K562 (cell line): ENCODE results near the gene DPP3. TPM values are rescaled to one million over a fixed set of nuclear protein-coding genes. Genes with fewer than 3 reads are reported as not detected.

ENCODE experiments used
- ATAC-seq: fragments of 200-7000 bp; cut with Tn5 transposase; 3 replicates; pipeline ENCODE4 v1.9.1; 2020; ENCODE audit warnings: moderate library complexity
- BruUV-seq: library from RNA; stranded (reverse); fragments of 400-500 nt; replicated peaks from 2 replicates; lab custom pipeline; 2021; lab: Mats Ljungman, UMichigan
- CTCF ChIA-PET: fragments of 300-600 bp; formaldehyde crosslinking; extraction: SDS; loops from one replicate; lab custom pipeline; 2021; ENCODE audit warnings: low intra/inter-chr PET ratio; lab: Yijun Ruan, JAX
- POLR2A ChIA-PET: fragments of 300-600, 350-650 bp; sonication (Branson Sonifier 250); formaldehyde crosslinking; extraction: SDS; loops from one replicate; lab custom pipeline; 2021; ENCODE audit warnings: antibody characterized with exemption, inconsistent platforms; lab: Yijun Ruan, JAX
- DNase-seq, 4 experiments: peaks; one replicate each; pipeline versions ENCODE4 v3.0.0 to v3.0.0-alpha.2; 2011 to 2018; ENCODE audit warnings: low spot score in 3 of 4, mixed read lengths in 3 of 4; ENCODE audit errors: extremely low read depth in 1 of 4
- FAIRE-seq: peaks from 2 replicates; lab custom pipeline; 2011; peaks lifted over from hg19 to GRCh38; lab: Jason Lieb, UNC
- H2AFZ ChIP-seq: 2 replicates; pipeline ENCODE4 v1.6.0; 2011; ENCODE audit warnings: low read depth, low read length, control low read depth, inconsistent platforms
- H3K27ac ChIP-seq: fragments of 200-600 bp; 3 replicates; pipeline ENCODE4 v1.8.0; 2011; ENCODE audit warnings: low read depth, mild to moderate bottlenecking, control low read depth, inconsistent platforms, low read length, moderate library complexity, mixed read lengths; ENCODE audit errors: extremely low read depth
- H3K27me3 ChIP-seq, 2 experiments: fragments of 300-600 bp in 1 of 2; 2 replicates in 1 of 2; 3 replicates in 1 of 2; pipeline versions ENCODE4 v1.6.0 to v1.8.0; 2011; ENCODE audit warnings: inconsistent platforms in 2 of 2, low read length in 2 of 2, mild to moderate bottlenecking in 1 of 2, mixed read lengths in 1 of 2, moderate library complexity in 1 of 2; ENCODE audit not compliant: control insufficient read depth in 2 of 2, insufficient read depth in 2 of 2
- H3K36me3 ChIP-seq: fragments of 300-600 bp; 3 replicates; pipeline ENCODE4 v1.8.0; 2011; ENCODE audit warnings: mild to moderate bottlenecking, low read length, inconsistent platforms; ENCODE audit not compliant: control insufficient read depth, insufficient read depth
- H3K4me1 ChIP-seq, 2 experiments: fragments of 200-600 bp in 1 of 2; replicated peaks in 1 of 2; 2 replicates in 1 of 2; 3 replicates in 1 of 2; pipeline versions ENCODE4 v1.5.1 to v1.8.0; 2011; ENCODE audit warnings: inconsistent platforms in 2 of 2, low read length in 2 of 2, mild to moderate bottlenecking in 1 of 2, mixed read lengths in 1 of 2, moderate library complexity in 1 of 2; ENCODE audit not compliant: control insufficient read depth in 2 of 2, insufficient read depth in 2 of 2
- H3K4me2 ChIP-seq: 2 replicates; pipeline ENCODE4 v1.6.1; 2011; ENCODE audit warnings: low read length, control low read depth, inconsistent platforms, mixed read lengths; ENCODE audit not compliant: insufficient read depth
- H3K4me3 ChIP-seq: fragments of 200-600 bp; sonication (generic), shearing (Covaris generic); 2 replicates; pipeline ENCODE4 v1.5.1; 2016; ENCODE audit warnings: control low read depth, inconsistent platforms
- H3K79me2 ChIP-seq: fragments of 200-600 bp; 3 replicates; pipeline ENCODE4 v1.8.0; 2011; ENCODE audit warnings: low read length, inconsistent platforms; ENCODE audit not compliant: control insufficient read depth, insufficient read depth
- H3K9ac ChIP-seq, 2 experiments: 2 replicates each; pipeline versions ENCODE4 v1.6.0 to v1.6.1; 2011; ENCODE audit warnings: low read depth in 2 of 2, low read length in 2 of 2, control low read depth in 1 of 2, inconsistent platforms in 1 of 2, mild to moderate bottlenecking in 1 of 2, mixed read lengths in 1 of 2; ENCODE audit not compliant: insufficient read depth in 1 of 2
- H3K9me1 ChIP-seq: one replicate; pipeline ENCODE4 v1.6.0; 2011; ENCODE audit warnings: inconsistent platforms, mild to moderate bottlenecking, low read length, moderate library complexity; ENCODE audit not compliant: control insufficient read depth, insufficient read depth
- H3K9me3 ChIP-seq: replicated peaks from 2 replicates; pipeline ENCODE4 v1.5.1; 2011; ENCODE audit warnings: low read depth, low read length, inconsistent platforms; ENCODE audit not compliant: control insufficient read depth, insufficient read depth
- H4K20me1 ChIP-seq: replicated peaks from 2 replicates; pipeline ENCODE4 v1.6.1; 2011; ENCODE audit warnings: low read length, inconsistent platforms, mixed read lengths; ENCODE audit not compliant: control insufficient read depth, insufficient read depth
- HDAC1 ChIP-seq, 2 experiments: fragments of 450-650 bp; IDR thresholded peaks; 2 replicates each; pipeline ENCODE4 v1.6.1; 2016 to 2017; ENCODE audit warnings: inconsistent platforms in 1 of 2, mild to moderate bottlenecking in 1 of 2, moderate library complexity in 1 of 2
- NR2C1 ChIP-seq, 2 experiments: fragments of 450-650 bp; IDR thresholded peaks; 2 replicates each; pipeline ENCODE4 v1.6.1; 2017; ENCODE audit warnings: mild to moderate bottlenecking in 2 of 2, antibody characterized with exemption in 1 of 2, inconsistent platforms in 1 of 2, missing compliant biosample characterization in 1 of 2, missing genetic modification characterization in 1 of 2
- XRCC4 ChIP-seq: IDR thresholded peaks from one replicate; pipeline ENCODE4 v1.6.1; 2011; ENCODE audit not compliant: insufficient read depth, insufficient read length; ENCODE audit errors: extremely low read depth
- YBX1 ChIP-seq: fragments of 450-650 bp; IDR thresholded peaks from 2 replicates; pipeline ENCODE4 v1.7.1; 2016; ENCODE audit warnings: mild to moderate bottlenecking
- ZNF239 ChIP-seq: fragments of 250-450 bp; sonication (Bioruptor Pico); IDR thresholded peaks from 2 replicates; pipeline ENCODE4 v1.4.0; 2020; ENCODE audit warnings: mild to moderate bottlenecking
- ZNF696 ChIP-seq: fragments of 250-450 bp; sonication (Bioruptor Pico); conservative IDR thresholded peaks from 2 replicates; pipeline ENCODE4 v1.4.0; 2020; ENCODE audit warnings: mild to moderate bottlenecking, moderate library complexity
- WGBS: fragments of 100-300 bp; shearing (Covaris generic); methylation state at CpG from one replicate; pipeline ENCODE4 v1.1.6; 2016; ENCODE audit warnings: low coverage, mixed read lengths; ENCODE audit not compliant: insufficient coverage; ENCODE audit errors: missing lambda C conversion rate; 5-methylcytosine and 5-hydroxymethylcytosine counted together
- in situ Hi-C: fragments of 300-500 bp; cut with MboI; formaldehyde crosslinking; loops from 4 replicates; pipeline ENCODE4 v1.15.0; 2018; ENCODE audit warnings: inconsistent platforms, mixed read lengths
- intact Hi-C: fragments of 100-400 bp; cut with micrococcal nuclease; formaldehyde crosslinking; loops from 2 replicates; pipeline ENCODE4 v1.14.2; 2022
- polyA plus RNA-seq, 8 experiments: library from polyadenylated mRNA; depleted of rRNA in 4 of 8; stranded (reverse) in 5 of 8; unstranded in 3 of 8; fragments of >200 nt; fragmentation: Nextera tagmentation in 2 of 8; fragmentation: Illumina TruSeq in 1 of 8; extraction: Ambion mirVana in 2 of 8; extraction: Trizol in 1 of 8; gene quantifications; 2 replicates each; pipeline versions ENCODE4 v1.2.1 to v1.2.3, GENCODE V29; 2011 to 2014; ENCODE audit warnings: inconsistent platforms in 1 of 8, missing spikeins in 1 of 8
- total RNA-seq, 7 experiments: library from RNA; depleted of rRNA in 6 of 7; stranded (reverse); fragments of >200 nt in 6 of 7; fragmentation: Illumina TruSeq in 2 of 7; extraction: Trizol in 2 of 7; gene quantifications; 2 replicates each; pipeline versions ENCODE4 v1.2.1 to v1.2.3, GENCODE V29; 2011 to 2021; ENCODE audit warnings: low replicate concordance in 1 of 7
- TF ChIP-seq, protein P1 (sequence below), 2 experiments: fragments of 200-800 bp in 1 of 2; sonication (Bioruptor generic) in 1 of 2; sonication (generic) in 1 of 2; formaldehyde crosslinking in 1 of 2; IDR thresholded peaks in 1 of 2; conservative IDR thresholded peaks in 1 of 2; 2 replicates each; pipeline versions ENCODE4 v1.5.0 to v1.6.1; 2016 to 2020; ENCODE audit warnings: missing compliant biosample characterization in 1 of 2, missing genetic modification characterization in 1 of 2, missing genetic modification reagents in 1 of 2

The DPP3 gene
- total and polyA plus RNA-seq, 9 of the 15 experiments (the other 6 are each of a cell fraction or from before 2014, with no cell fraction given), result 3.7 to 69.2 (median 43.3) TPM

DNA sequence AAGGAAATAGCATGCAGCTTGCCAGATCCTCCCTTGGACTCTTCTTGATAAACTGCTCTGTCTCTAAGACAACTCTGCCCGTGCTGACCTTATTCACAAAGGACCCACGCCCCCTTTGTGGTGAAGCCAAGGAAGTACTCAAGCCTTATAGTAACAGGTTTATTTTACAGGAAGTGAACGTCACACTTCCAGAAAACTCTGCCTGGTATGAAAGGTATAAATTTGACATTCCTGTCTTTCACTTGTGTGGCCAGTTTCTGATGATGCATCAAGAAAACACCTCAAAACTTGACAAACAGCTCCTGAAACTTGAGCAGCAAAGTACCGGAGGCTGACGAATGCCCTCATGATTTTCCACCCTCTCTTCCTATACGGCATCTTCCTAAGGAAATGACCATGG lies 26.0 kb upstream of the DPP3 start:
- intact Hi-C loops, result no loop called here
- no TSS peak for BruUV-seq
- Histone ChIP-seq H3K27ac (no peak overlapping the region), H3K4me3 (no peak overlapping the region), H3K36me3 (no peaks in the 10 kb centered on the region), H3K9me3 (0 out of 2 replicates have a peak, but pooled peaks cover 4% of the 10 kb centered on the region), H3K4me2 (no peak overlapping the region), H2AFZ (no peak overlapping the region), H4K20me1 (no peaks in the 10 kb centered on the region), H3K4me1 (peaks cover 0 to 4% of the 10 kb centered on the region in 2 experiments; a peak in 1 of 5 replicates), H3K27me3 (peaks cover 5 to 35% of the 10 kb centered on the region in 2 experiments; a peak in 4 of 5 replicates), H3K79me2 (no peaks in the 10 kb centered on the region), H3K9me1 (no peaks in the 10 kb centered on the region), H3K9ac (no peak overlapping the region)
- ATAC-seq (no peak), FAIRE-seq (no peak), DNase-seq (no peak)
- POLR2A ChIA-PET, result interaction anchor here (0.8 to 2.6 kb wide), 4 partner anchors 9 to 372 kb away, joined by 3 to 9 read pairs (median 4); partner anchors contain the start of genes DPP3 and MRPL11
- CTCF ChIA-PET, result no interaction called here
- in situ Hi-C loops, result no loop called here
- WGBS, result 3% methylated on average over 6 of the region's 6 CpGs
- no peak for TF ChIP-seq HDAC1 (IDR thresholded peaks at IDR 0.05)
- no peak for TF ChIP-seq XRCC4
- no peak for TF ChIP-seq NR2C1 (IDR thresholded peaks at IDR 0.05)
- TF ChIP-seq NR2C1 (tag; IDR thresholded peaks at IDR 0.05), result no peak
- TF ChIP-seq ZNF239 (CRISPR knock-in tag), result no peak
- TF ChIP-seq, protein P1, sequence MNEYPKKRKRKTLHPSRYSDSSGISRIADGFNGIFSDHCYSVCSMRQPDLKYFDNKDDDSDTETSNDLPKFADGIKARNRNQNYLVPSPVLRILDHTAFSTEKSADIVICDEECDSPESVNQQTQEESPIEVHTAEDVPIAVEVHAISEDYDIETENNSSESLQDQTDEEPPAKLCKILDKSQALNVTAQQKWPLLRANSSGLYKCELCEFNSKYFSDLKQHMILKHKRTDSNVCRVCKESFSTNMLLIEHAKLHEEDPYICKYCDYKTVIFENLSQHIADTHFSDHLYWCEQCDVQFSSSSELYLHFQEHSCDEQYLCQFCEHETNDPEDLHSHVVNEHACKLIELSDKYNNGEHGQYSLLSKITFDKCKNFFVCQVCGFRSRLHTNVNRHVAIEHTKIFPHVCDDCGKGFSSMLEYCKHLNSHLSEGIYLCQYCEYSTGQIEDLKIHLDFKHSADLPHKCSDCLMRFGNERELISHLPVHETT (CRISPR knock-in tag; conservative IDR thresholded peaks at IDR 0.05 in 1 of 2, IDR thresholded peaks at IDR 0.05 in 1 of 2), result no peak
- TF ChIP-seq YBX1, result no peak
- no peak for TF ChIP-seq ZNF696 (CRISPR knock-in tag)
